Panc1 (cell line): ENCODE data around the gene AP3M1. TPM values are rescaled to one million over a fixed set of nuclear protein-coding genes. Genes with fewer than 3 reads are reported as not detected.

Source experiments
- ATAC-seq: fragments of 200-7000 bp; cut with Tn5 transposase; 2 replicates; pipeline ENCODE4 v1.9.1; 2020; ENCODE audit warnings: mild to moderate bottlenecking, moderate library complexity
- BruUV-seq: library from RNA; stranded (reverse); fragments of 400-500 nt; replicated peaks from 2 replicates; lab custom pipeline; 2021; lab: Mats Ljungman, UMichigan
- CTCF ChIA-PET: fragments of 300-600 bp; sonication (Branson Sonifier 250); formaldehyde crosslinking; loops from one replicate; lab custom pipeline; 2022; ENCODE audit warnings: antibody characterized with exemption; lab: Charles Lee
- POLR2A ChIA-PET: fragments of 300-600 bp; sonication (Branson Sonifier 250); formaldehyde crosslinking; loops from one replicate; lab custom pipeline; 2022; ENCODE audit warnings: antibody characterized with exemption; lab: Charles Lee
- DNase-seq: peaks from one replicate; pipeline ENCODE4 v3.0.0-alpha.2; 2010; ENCODE audit warnings: low read depth, low spot score
- H3K27ac ChIP-seq: 2 replicates; pipeline ENCODE4 v1.5.1; 2011; ENCODE audit warnings: mild to moderate bottlenecking, low read length, inconsistent platforms
- H3K27me3 ChIP-seq: fragments of 200-500 bp; sonication (Bioruptor generic); 2 replicates; pipeline ENCODE4 v1.6.0; 2014; ENCODE audit warnings: low read length, inconsistent platforms; ENCODE audit not compliant: control insufficient read depth, insufficient read depth
- H3K36me3 ChIP-seq: fragments of 200-500 bp; sonication (Bioruptor generic); 2 replicates; pipeline ENCODE4 v1.5.1; 2014; ENCODE audit warnings: inconsistent platforms, mild to moderate bottlenecking, low read length, moderate library complexity; ENCODE audit not compliant: control insufficient read depth, insufficient read depth
- H3K4me1 ChIP-seq: 2 replicates; pipeline ENCODE4 v1.5.1; 2011; ENCODE audit warnings: inconsistent platforms, mild to moderate bottlenecking, low read length, moderate library complexity; ENCODE audit not compliant: control insufficient read depth, insufficient read depth
- H3K4me3 ChIP-seq, 2 experiments: 2 replicates each; pipeline ENCODE4 v1.5.1; 2011 to 2012; ENCODE audit warnings: low read depth in 2 of 2, low read length in 2 of 2, mild to moderate bottlenecking in 2 of 2, inconsistent platforms in 1 of 2, moderate library complexity in 1 of 2
- H3K9me3 ChIP-seq: fragments of 200-500 bp; sonication (Bioruptor generic); 2 replicates; pipeline ENCODE4 v1.5.1; 2014; ENCODE audit warnings: low read depth, mild to moderate bottlenecking, inconsistent platforms, low read length, moderate library complexity; ENCODE audit not compliant: control insufficient read depth, insufficient read depth
- POLR2AphosphoS5 ChIP-seq: IDR thresholded peaks from 2 replicates; pipeline ENCODE4 v1.6.1; 2012; ENCODE audit warnings: mild to moderate bottlenecking, low read depth, low read length, moderate library complexity
- SIN3A ChIP-seq: IDR thresholded peaks from 2 replicates; pipeline ENCODE4 v1.6.1; 2012; ENCODE audit warnings: low read depth, mild to moderate bottlenecking, low read length, moderate library complexity, borderline replicate concordance; ENCODE audit not compliant: insufficient read depth
- TCF7L2 ChIP-seq: IDR thresholded peaks from 2 replicates; pipeline ENCODE4 v1.6.1; 2011; ENCODE audit warnings: mild to moderate bottlenecking, low read depth, low read length, inconsistent platforms
- in situ Hi-C: cut with HindIII; loops from 2 replicates; pipeline ENCODE4 v1.10.0; 2016; ENCODE audit warnings: low sequenced_read_pairs, low pct_unique_long_range_greater_than_20kb
- intact Hi-C: fragments of 100-400 bp; cut with micrococcal nuclease; formaldehyde crosslinking; loops from one replicate; pipeline ENCODE4 v1.10.0; 2022; ENCODE audit not compliant: unreplicated experiment
- total RNA-seq: library from RNA; stranded (reverse); gene quantifications from one replicate; pipeline ENCODE4 v1.2.1, GENCODE V29; 2021; ENCODE audit not compliant: unreplicated experiment
- TF ChIP-seq, protein P1 (sequence below): fragments of 450-650 bp; IDR thresholded peaks from 2 replicates; pipeline ENCODE4 v1.5.1; 2017; ENCODE audit warnings: mild to moderate bottlenecking
- TF ChIP-seq, protein P2 (sequence below), 2 experiments: IDR thresholded peaks; 2 replicates each; pipeline ENCODE4 v1.6.1; 2011 to 2012; ENCODE audit warnings: low read depth in 2 of 2, control low read depth in 1 of 2, low read length in 1 of 2, mild to moderate bottlenecking in 1 of 2, moderate library complexity in 1 of 2; ENCODE audit not compliant: insufficient read depth in 1 of 2

AP3M1 gene
- total RNA-seq, 1 experiment from 2014 or later, result 51.5 TPM

DNA sequence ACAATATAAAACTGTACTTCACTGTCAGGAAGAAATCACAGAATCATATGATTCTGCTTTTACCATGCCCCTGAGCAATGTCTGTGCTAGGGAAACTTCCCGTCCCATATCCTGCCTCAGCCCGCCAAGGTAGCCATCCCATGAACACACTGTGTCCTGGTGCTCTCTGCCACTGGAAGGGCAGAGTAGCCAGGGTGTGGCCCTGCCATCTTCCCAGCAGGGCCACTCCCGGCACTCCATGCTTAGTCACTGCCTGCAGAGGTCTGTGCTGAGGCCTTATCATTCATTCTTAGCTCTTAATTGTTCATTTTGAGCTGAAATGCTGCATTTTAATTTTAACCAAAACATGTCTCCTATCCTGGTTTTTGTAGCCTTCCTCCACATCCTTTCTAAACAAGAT, 31.8 kb downstream of the AP3M1 start:
- H3K4me1 ChIP-seq, result no peaks in the 10 kb centered on the region
- TF ChIP-seq, protein P1, sequence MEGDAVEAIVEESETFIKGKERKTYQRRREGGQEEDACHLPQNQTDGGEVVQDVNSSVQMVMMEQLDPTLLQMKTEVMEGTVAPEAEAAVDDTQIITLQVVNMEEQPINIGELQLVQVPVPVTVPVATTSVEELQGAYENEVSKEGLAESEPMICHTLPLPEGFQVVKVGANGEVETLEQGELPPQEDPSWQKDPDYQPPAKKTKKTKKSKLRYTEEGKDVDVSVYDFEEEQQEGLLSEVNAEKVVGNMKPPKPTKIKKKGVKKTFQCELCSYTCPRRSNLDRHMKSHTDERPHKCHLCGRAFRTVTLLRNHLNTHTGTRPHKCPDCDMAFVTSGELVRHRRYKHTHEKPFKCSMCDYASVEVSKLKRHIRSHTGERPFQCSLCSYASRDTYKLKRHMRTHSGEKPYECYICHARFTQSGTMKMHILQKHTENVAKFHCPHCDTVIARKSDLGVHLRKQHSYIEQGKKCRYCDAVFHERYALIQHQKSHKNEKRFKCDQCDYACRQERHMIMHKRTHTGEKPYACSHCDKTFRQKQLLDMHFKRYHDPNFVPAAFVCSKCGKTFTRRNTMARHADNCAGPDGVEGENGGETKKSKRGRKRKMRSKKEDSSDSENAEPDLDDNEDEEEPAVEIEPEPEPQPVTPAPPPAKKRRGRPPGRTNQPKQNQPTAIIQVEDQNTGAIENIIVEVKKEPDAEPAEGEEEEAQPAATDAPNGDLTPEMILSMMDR, result no peak
- TF ChIP-seq TCF7L2, result no peak
- TF ChIP-seq POLR2AphosphoS5, result no peak
- TF ChIP-seq SIN3A, result no peak
- TF ChIP-seq, protein P2, sequence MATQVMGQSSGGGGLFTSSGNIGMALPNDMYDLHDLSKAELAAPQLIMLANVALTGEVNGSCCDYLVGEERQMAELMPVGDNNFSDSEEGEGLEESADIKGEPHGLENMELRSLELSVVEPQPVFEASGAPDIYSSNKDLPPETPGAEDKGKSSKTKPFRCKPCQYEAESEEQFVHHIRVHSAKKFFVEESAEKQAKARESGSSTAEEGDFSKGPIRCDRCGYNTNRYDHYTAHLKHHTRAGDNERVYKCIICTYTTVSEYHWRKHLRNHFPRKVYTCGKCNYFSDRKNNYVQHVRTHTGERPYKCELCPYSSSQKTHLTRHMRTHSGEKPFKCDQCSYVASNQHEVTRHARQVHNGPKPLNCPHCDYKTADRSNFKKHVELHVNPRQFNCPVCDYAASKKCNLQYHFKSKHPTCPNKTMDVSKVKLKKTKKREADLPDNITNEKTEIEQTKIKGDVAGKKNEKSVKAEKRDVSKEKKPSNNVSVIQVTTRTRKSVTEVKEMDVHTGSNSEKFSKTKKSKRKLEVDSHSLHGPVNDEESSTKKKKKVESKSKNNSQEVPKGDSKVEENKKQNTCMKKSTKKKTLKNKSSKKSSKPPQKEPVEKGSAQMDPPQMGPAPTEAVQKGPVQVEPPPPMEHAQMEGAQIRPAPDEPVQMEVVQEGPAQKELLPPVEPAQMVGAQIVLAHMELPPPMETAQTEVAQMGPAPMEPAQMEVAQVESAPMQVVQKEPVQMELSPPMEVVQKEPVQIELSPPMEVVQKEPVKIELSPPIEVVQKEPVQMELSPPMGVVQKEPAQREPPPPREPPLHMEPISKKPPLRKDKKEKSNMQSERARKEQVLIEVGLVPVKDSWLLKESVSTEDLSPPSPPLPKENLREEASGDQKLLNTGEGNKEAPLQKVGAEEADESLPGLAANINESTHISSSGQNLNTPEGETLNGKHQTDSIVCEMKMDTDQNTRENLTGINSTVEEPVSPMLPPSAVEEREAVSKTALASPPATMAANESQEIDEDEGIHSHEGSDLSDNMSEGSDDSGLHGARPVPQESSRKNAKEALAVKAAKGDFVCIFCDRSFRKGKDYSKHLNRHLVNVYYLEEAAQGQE (IDR thresholded peaks at IDR 0.05; ENCODE audit: insufficient read depth in 1 of 2, low read depth in 2 of 2, low read length in 1 of 2), result no peak
- no peak for DNase-seq
- H3K27me3 ChIP-seq, result no peaks in the 10 kb centered on the region
- in situ Hi-C loops (no loop called here), intact Hi-C loops (no loop called here)
- ChIA-PET CTCF (no interaction called here), POLR2A (no interaction called here)
- ATAC-seq, result peak; percentile 47
- H3K9me3 ChIP-seq, result no peaks in the 10 kb centered on the region
- H3K27ac ChIP-seq, result 0 out of 2 replicates have a peak overlapping the region, but pooled peaks have one; percentile 1
- BruUV-seq, result no TSS peak
- no peak overlapping the region for H3K4me3 ChIP-seq
- peaks cover 70% of the 10 kb centered on the region for H3K36me3 ChIP-seq

DNA sequence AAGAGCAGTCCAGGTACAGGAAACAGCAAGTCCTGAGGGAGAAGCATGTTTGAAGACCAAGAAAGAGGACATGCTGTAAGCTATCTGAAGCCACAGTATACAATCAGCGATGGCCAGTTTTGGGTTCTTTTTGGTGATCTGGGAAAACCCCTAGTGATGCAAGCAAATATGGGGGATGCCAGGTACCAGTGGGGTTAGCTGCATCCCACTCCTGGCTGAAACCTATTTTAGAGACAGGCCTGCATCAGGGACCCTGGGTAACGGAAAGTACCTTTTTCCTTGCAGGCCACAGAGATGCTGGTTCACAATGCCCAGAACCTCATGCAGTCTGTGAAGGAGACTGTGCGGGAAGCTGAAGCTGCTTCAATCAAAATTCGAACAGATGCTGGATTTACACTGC, 32.9 kb downstream of the AP3M1 start:
- Histone ChIP-seq H3K27ac (no peak overlapping the region; the same call in 1 of the 2 replicates), H3K27me3 (no peaks in the 10 kb centered on the region), H3K4me1 (no peaks in the 10 kb centered on the region), H3K4me3 (no peak overlapping the region), H3K9me3 (no peaks in the 10 kb centered on the region), H3K36me3 (peaks cover 63% of the 10 kb centered on the region)
- no TSS peak for BruUV-seq
- POLR2A ChIA-PET, result no interaction called here
- ATAC-seq (peak; percentile 14; the same call in 1 of the 2 replicates), DNase-seq (no peak)
- in situ Hi-C loops (no loop called here), intact Hi-C loops (no loop called here)
- CTCF ChIA-PET, result no interaction called here
- TF ChIP-seq, protein P2 (IDR thresholded peaks at IDR 0.05; ENCODE audit: insufficient read depth in 1 of 2, low read depth in 2 of 2, low read length in 1 of 2), result no peak
- TF ChIP-seq TCF7L2 (no peak), POLR2AphosphoS5 (0 out of 2 replicates have a peak, but pooled peaks have one; percentile 12), SIN3A (no peak)
